ENCODE data around the gene DIP2B.

- TF ChIP-seq CTCF (conservative IDR thresholded peaks at IDR 0.05 in 1 of 2, IDR thresholded peaks at IDR 0.05 in 1 of 2; ENCODE audit: extremely low read depth in 1 of 2, insufficient read depth in 1 of 2, low read depth in 1 of 2, low read length in 2 of 2) (no peak), EZH2 (IDR thresholded peaks at IDR 0.05; ENCODE audit: borderline replicate concordance, low read length) (no peak)
These were observed 184.7 kb downstream of the DIP2B start for GRCh38 chr12:50689437-50689836.
